Measurements from ENCODE around the gene RUVBL2. TPM values are rescaled to one million over a fixed set of nuclear protein-coding genes. Genes with fewer than 3 reads are reported as not detected.
A peak's percentile ranks its signal among the peaks of the same experiment; 100 is the strongest.

Gene RUVBL2
- total RNA-seq, 2 experiments from 2014 or later: 175 to 176 TPM

GRCh38 chr19:48954595-48955307 is 38.9 kb upstream of the RUVBL2 start, which contains the start of gene BAX:
Gene BAX (plus strand): TSS chr19:48954875. CDS start chr19:48954929, 54 bp downstream.
- Mint-ChIP-seq H3K4me3 (peak within 1 kb of the TSS; percentile 75), H3K4me1 (ENCODE audit: low read depth) (peaks cover 31% of the 10 kb centered on the region), H3K27ac (peak within 1 kb of the TSS; percentile 92), H3K36me3 (ENCODE audit: low read depth) (peaks cover 34% of the 10 kb centered on the region), H3K9me3 (no peaks in the 10 kb centered on the region), H3K27me3 (no peaks in the 10 kb centered on the region)
- no peak for TF ChIP-seq CTCF (IDR thresholded peaks at IDR 0.05)
- peak; percentile 82 for ATAC-seq
- peak; percentile 98 for DNase-seq
- ChIA-PET CTCF (interaction anchor here (1.0 to 2.5 kb wide), 4 partner anchors 16 to 167 kb away, joined by 4 to 11 read pairs (median 6); partner anchors contain the start of genes GYS1 and RUVBL2), POLR2A (interaction anchor here (0.9 to 3.5 kb wide), 5 partner anchors 9 to 53 kb away, joined by 3 to 38 read pairs (median 4); partner anchors contain the start of gene FTL)
- intact Hi-C loops (cut with micrococcal nuclease): no loop called here

GRCh38 chr19:48955308-48955958 is 38.3 kb upstream of the RUVBL2 start:
- Mint-ChIP-seq H3K36me3 (ENCODE audit: low read depth) (peaks cover 34% of the 10 kb centered on the region), H3K4me1 (ENCODE audit: low read depth) (peaks cover 34% of the 10 kb centered on the region), H3K27me3 (no peaks in the 10 kb centered on the region), H3K9me3 (no peaks in the 10 kb centered on the region), H3K4me3 (peak overlapping the region; percentile 75), H3K27ac (peak overlapping the region; percentile 92)
- intact Hi-C loops (cut with micrococcal nuclease): no loop called here
- ATAC-seq: no peak
- POLR2A ChIA-PET: interaction anchor here (0.9 to 3.5 kb wide), 4 partner anchors 10 to 81 kb away, joined by 3 to 38 read pairs (median 4); partner anchors contain the start of gene FTL
- CTCF ChIA-PET: interaction anchor here (0.9 to 1.1 kb wide), 2 partner anchors 9 to 11 kb away, joined by 3 to 4 read pairs; no protein-coding TSS in a partner anchor
- TF ChIP-seq CTCF (IDR thresholded peaks at IDR 0.05): no peak
- DNase-seq: no peak

- Mint-ChIP-seq H3K27me3 (no peaks in the 10 kb centered on the region), H3K27ac (no peak overlapping the region), H3K4me3 (no peak overlapping the region), H3K9me3 (no peaks in the 10 kb centered on the region), H3K4me1 (ENCODE audit: low read depth) (peaks cover 53% of the 10 kb centered on the region), H3K36me3 (ENCODE audit: low read depth) (peaks cover 44% of the 10 kb centered on the region)
- POLR2A ChIA-PET: no interaction called here
- DNase-seq (no peak), ATAC-seq (no peak)
- CTCF ChIA-PET: no interaction called here
- intact Hi-C loops (cut with micrococcal nuclease): no loop called here
- no peak for TF ChIP-seq CTCF (IDR thresholded peaks at IDR 0.05)
Observed at GRCh38 chr19:48958006-48958405, 35.7 kb upstream of the RUVBL2 start.

GRCh38 chr19:48959341-48960239 is 34.1 kb upstream of the RUVBL2 start:
- no peak overlapping the region for H3K4me3 Mint-ChIP-seq
- ChIA-PET POLR2A (no interaction called here), CTCF (interaction anchor here (1.3 kb wide), 1 partner anchor 11 kb away, joined by 6 read pairs; no protein-coding TSS in a partner anchor)
- peaks cover 44% of the 10 kb centered on the region for H3K36me3 Mint-ChIP-seq (ENCODE audit: low read depth)
- no peak for TF ChIP-seq CTCF (IDR thresholded peaks at IDR 0.05)
- intact Hi-C loops (cut with micrococcal nuclease): loop anchor here (10.0 kb wide), 1 partner anchor 85 kb away; the partner anchor contains the start of gene PPP1R15A
- no peak overlapping the region for H3K27ac Mint-ChIP-seq
- peaks cover 63% of the 10 kb centered on the region for H3K4me1 Mint-ChIP-seq (ENCODE audit: low read depth)
- H3K27me3 Mint-ChIP-seq: no peaks in the 10 kb centered on the region
- DNase-seq (peak; percentile 47), ATAC-seq (no peak)
- no peaks in the 10 kb centered on the region for H3K9me3 Mint-ChIP-seq

All from activated CD8-positive, alpha-beta T cell treated with anti-CD3 and anti-CD28 coated beads for 36 hours (primary cell).